ENCODE data around the gene ZNF516. TPM values are rescaled to one million over a fixed set of nuclear protein-coding genes. Genes with fewer than 3 reads are reported as not detected.

Gene ZNF516
- total RNA-seq, 1 donor from 2014 or later, result 11.5 TPM

- H3K9me3 ChIP-seq (replicated peaks), result no peaks in the 10 kb centered on the region
- intact Hi-C loops (cut with micrococcal nuclease), result no loop called here
- no peak for DNase-seq
- no peaks in the 10 kb centered on the region for H3K27me3 ChIP-seq (ENCODE audit: low read depth)
- TF ChIP-seq CTCF (IDR thresholded peaks at IDR 0.05; ENCODE audit: borderline replicate concordance), result no peak
- H3K4me3 ChIP-seq, result no peak overlapping the region
- peaks cover 9% of the 10 kb centered on the region for H3K4me1 ChIP-seq
- H3K27ac ChIP-seq (replicated peaks), result no peak overlapping the region
- H3K36me3 ChIP-seq, result peaks cover 31% of the 10 kb centered on the region
These were observed 124.4 kb downstream of the ZNF516 start for GRCh38 chr18:76370686-76371085.

DNA sequence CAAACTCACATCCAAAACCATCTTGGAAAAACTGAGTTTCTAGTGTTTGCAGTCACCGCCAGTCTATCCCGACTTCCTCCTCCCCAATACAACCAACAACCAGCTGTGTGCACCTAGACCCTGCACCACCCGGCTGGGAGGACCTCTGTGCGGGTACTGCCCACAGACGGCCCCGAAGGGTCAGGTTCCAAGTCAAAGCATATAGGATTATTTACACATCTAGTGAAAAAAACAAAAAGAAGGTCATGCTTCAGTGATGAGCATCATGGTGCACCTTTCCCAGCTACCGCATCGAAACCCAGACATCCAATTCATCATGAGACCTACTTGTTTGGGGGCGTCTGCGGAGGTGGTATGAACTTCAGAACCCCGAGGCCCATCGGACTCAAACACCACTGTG lies 124.8 kb downstream of the ZNF516 start:
- intact Hi-C loops (cut with micrococcal nuclease), result no loop called here
- DNase-seq, result no peak
- Histone ChIP-seq H3K27me3 (ENCODE audit: low read depth) (no peaks in the 10 kb centered on the region), H3K4me1 (peaks cover 9% of the 10 kb centered on the region), H3K9me3 (replicated peaks) (no peaks in the 10 kb centered on the region), H3K36me3 (peaks cover 31% of the 10 kb centered on the region), H3K27ac (replicated peaks) (no peak overlapping the region), H3K4me3 (no peak overlapping the region)
- TF ChIP-seq CTCF (IDR thresholded peaks at IDR 0.05; ENCODE audit: borderline replicate concordance), result no peak

DNA sequence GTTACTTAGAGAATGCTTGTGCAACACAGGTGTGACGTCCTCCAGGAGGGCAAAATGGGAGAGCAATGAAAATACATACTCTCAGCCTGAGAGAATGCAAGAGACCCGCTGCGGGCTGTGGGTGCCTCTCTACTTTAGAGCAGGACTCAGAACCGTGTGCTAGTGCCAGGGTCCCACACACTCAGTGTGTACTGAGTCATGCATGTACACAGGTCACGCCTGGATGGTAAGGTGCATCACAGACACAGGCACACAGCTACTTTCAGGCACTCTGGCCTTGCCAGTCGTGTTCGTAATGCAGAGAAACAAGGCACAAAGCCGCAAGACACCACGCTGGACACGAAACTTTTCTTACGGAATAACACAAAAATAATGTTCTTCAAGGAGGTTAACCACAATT lies 125.3 kb downstream of the ZNF516 start:
- no peak for TF ChIP-seq CTCF (IDR thresholded peaks at IDR 0.05; ENCODE audit: borderline replicate concordance)
- Histone ChIP-seq H3K9me3 (replicated peaks) (no peaks in the 10 kb centered on the region), H3K4me3 (no peak overlapping the region), H3K4me1 (peaks cover 7% of the 10 kb centered on the region), H3K27me3 (ENCODE audit: low read depth) (no peaks in the 10 kb centered on the region), H3K36me3 (peaks cover 31% of the 10 kb centered on the region), H3K27ac (replicated peaks) (no peak overlapping the region)
- intact Hi-C loops (cut with micrococcal nuclease), result no loop called here
- no peak for DNase-seq

GRCh38 chr18:76368976-76369375 lies 126.1 kb downstream of the ZNF516 start:
- intact Hi-C loops (cut with micrococcal nuclease), result no loop called here
- TF ChIP-seq CTCF (IDR thresholded peaks at IDR 0.05; ENCODE audit: borderline replicate concordance), result no peak
- Histone ChIP-seq H3K27me3 (ENCODE audit: low read depth) (no peaks in the 10 kb centered on the region), H3K9me3 (replicated peaks) (no peaks in the 10 kb centered on the region), H3K4me3 (no peak overlapping the region), H3K4me1 (no peaks in the 10 kb centered on the region), H3K36me3 (peaks cover 34% of the 10 kb centered on the region), H3K27ac (replicated peaks) (no peak overlapping the region)
- DNase-seq, result no peak

DNA sequence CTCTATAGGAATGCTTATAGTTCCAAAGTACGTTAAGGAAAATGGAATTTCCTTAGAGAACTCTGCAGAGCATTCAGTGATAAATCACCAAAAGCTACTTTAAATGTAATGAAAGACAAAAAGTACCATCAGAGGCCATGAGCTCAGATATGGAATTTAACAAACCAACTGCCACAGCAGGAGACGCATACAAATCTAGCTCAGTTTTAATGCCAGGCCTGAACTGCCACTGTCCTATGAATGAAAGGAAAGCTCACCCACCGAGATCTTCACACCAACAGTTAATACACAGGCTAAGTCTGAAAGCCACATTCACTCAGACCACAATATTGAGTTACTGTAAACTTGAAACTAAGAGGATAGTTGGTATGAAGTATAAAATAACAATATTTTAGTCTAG lies 126.8 kb downstream of the ZNF516 start:
- intact Hi-C loops (cut with micrococcal nuclease), result no loop called here
- no peaks in the 10 kb centered on the region for H3K9me3 ChIP-seq (replicated peaks)
- no peaks in the 10 kb centered on the region for H3K4me1 ChIP-seq
- H3K27me3 ChIP-seq (ENCODE audit: low read depth), result no peaks in the 10 kb centered on the region
- DNase-seq, result no peak
- peaks cover 38% of the 10 kb centered on the region for H3K36me3 ChIP-seq
- no peak for TF ChIP-seq CTCF (IDR thresholded peaks at IDR 0.05; ENCODE audit: borderline replicate concordance)
- H3K4me3 ChIP-seq, result no peak overlapping the region
- no peak overlapping the region for H3K27ac ChIP-seq (replicated peaks)
